ENCODE measurements around the gene SLC25A4.
"Not testable (repeated sequence)": the region's sequence is repeated elsewhere in the genome, so short reads cannot be mapped to it uniquely, and the experiment has no call there.

Gene SLC25A4

GRCh38 chr4:185186769-185187168 lies 43.7 kb downstream of the SLC25A4 start:
- no peak for FAIRE-seq

GRCh38 chr4:185189606-185190305 lies 46.7 kb downstream of the SLC25A4 start:
- peak; percentile 77 for FAIRE-seq

GRCh38 chr4:185190306-185190856 lies 47.3 kb downstream of the SLC25A4 start:
- no peak for FAIRE-seq

- no peak for FAIRE-seq
These were observed 49.0 kb downstream of the SLC25A4 start for GRCh38 chr4:185192059-185192458.

- no peak for FAIRE-seq
These were observed 52.1 kb downstream of the SLC25A4 start for GRCh38 chr4:185194924-185195888.

- FAIRE-seq = no peak
These were observed 53.4 kb downstream of the SLC25A4 start for GRCh38 chr4:185196437-185196836.

- FAIRE-seq = not testable (repeated sequence)
These were observed 55.1 kb downstream of the SLC25A4 start for GRCh38 chr4:185198189-185198588.
